Tibial nerve (tissue), 4 donors: Measurements from ENCODE around the gene TPM2. TPM values are rescaled to one million over a fixed set of nuclear protein-coding genes. Genes with fewer than 3 reads are reported as not detected.

Experiments used
- DNase-seq, 2 donors: peaks; one replicate each; pipeline ENCODE4 v3.0.0-alpha.2; 2019; ENCODE audit warnings: low spot score in 2 of 2
- H3K27ac ChIP-seq, 4 donors: fragments of 200-600 bp; sonication (generic) in 3 of 4; one replicate each; pipeline ENCODE4 v1.5.1; 2017 to 2019; ENCODE audit warnings: mild to moderate bottlenecking in 1 of 4
- H3K27me3 ChIP-seq, 2 donors: fragments of 200-600 bp; sonication (generic) in 1 of 2; one replicate each; pipeline versions ENCODE4 v1.5.1 to v1.6.0; 2017 to 2019
- H3K36me3 ChIP-seq, 3 donors: fragments of 200-600 bp; sonication (generic); one replicate each; pipeline ENCODE4 v1.5.1; 2018 to 2019
- H3K4me1 ChIP-seq, 4 donors: fragments of 200-600 bp; sonication (generic) in 3 of 4; one replicate each; pipeline ENCODE4 v1.5.1; 2017 to 2019
- H3K4me3 ChIP-seq, 4 donors: fragments of 200-600 bp; sonication (generic) in 3 of 4; one replicate each; pipeline ENCODE4 v1.5.1; 2017 to 2019; ENCODE audit warnings: mild to moderate bottlenecking in 1 of 4, moderate library complexity in 1 of 4
- H3K9me3 ChIP-seq, 4 donors: fragments of 200-600 bp; sonication (generic) in 3 of 4; one replicate each; pipeline ENCODE4 v1.5.1; 2017 to 2019
- CTCF ChIP-seq, 5 experiments: fragments of 200-600 bp in 3 of 5; fragments of 450-650 bp in 2 of 5; sonication (generic) in 3 of 5; IDR thresholded peaks; one replicate each; pipeline ENCODE4 v1.5.1; 2016 to 2019; ENCODE audit warnings: antibody characterized with exemption in 5 of 5, mild to moderate bottlenecking in 3 of 5, moderate library complexity in 2 of 5
- EP300 ChIP-seq, 2 donors: sonication (generic); formaldehyde crosslinking; IDR thresholded peaks; one replicate each; pipeline ENCODE4 v1.6.1; 2017; ENCODE audit warnings: antibody characterized with exemption in 2 of 2, mild to moderate bottlenecking in 1 of 2
- POLR2A ChIP-seq, 2 donors: fragments of 450-650 bp; IDR thresholded peaks; one replicate each; pipeline ENCODE4 v1.6.1; 2017; ENCODE audit warnings: antibody characterized with exemption in 2 of 2, mild to moderate bottlenecking in 2 of 2, moderate library complexity in 2 of 2
- WGBS, 2 donors: methylation state at CpG; one replicate each; pipeline ENCODE4 v1.1.5; 2018; 5-methylcytosine and 5-hydroxymethylcytosine counted together
- total RNA-seq, 4 donors: library from RNA; depleted of rRNA; stranded (reverse); fragments of >200 nt; gene quantifications; one replicate each; pipeline ENCODE4 v1.1.0, GENCODE V29; 2016

Gene TPM2
- total RNA-seq, 4 donors from 2014 or later = 229 to 350 (median 289) TPM

DNA sequence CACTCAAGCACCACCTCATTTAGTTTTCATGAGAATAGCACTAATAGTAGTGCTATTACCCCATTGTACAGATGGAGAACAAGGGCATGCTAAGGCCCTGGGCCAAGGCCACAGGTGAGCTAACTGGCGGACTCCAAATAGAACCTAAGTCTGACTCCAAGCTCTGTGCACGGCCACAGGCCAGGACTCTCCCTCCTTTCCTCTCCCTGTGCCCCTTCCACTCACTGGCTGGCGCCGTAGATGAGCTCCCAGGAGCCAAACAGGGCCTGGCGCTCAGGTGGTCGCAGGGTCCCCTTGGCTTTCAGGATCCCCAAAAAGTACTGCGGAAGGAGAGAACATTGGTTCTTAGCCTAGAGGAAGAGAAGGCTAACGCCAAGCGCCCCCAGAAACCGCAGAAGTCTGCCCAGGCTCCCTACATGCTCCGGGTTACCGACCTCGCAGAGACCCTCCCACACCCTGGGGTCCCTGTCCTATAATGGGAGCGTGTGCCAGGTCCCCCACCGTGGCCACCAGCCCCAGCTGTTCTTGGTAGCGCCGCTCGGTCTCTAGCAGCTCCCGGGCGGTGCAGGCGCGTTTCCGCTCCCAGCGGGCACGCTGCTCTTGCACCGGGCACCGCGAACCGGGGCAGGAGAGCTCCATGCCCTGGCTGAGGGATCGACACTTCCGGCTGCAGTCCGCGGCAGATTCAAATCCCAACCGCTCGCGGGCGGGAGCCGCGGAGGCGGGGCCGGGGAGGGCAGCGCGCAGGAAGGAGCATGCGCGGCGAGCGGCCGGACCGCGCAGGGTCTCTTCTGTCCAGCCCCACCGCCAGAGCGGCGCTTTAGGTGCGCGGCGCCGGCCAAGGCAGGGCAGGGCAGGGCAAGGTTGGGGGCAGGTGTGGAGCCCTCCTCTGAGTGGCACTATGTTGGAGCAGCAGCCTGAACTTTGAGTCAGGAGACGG is 24.9 kb downstream of the TPM2 start, which contains the start of gene ARHGEF39:
Gene ARHGEF39 (minus strand): TSS at position 665 of the 940 bp plus-strand sequence. CDS start 26 bp downstream, at position 639.
- Histone ChIP-seq H3K36me3 (peaks cover 0 to 14% (median 0%) of the 10 kb centered on the region in 3 donors), H3K4me3 (peak within 1 kb of the TSS; percentile 41 to 60 (median 50)), H3K9me3 (no peaks in the 10 kb centered on the region), H3K27me3 (no peaks in the 10 kb centered on the region), H3K27ac (peak within 1 kb of the TSS; percentile 11 to 87 (median 53)), H3K4me1 (peaks cover 0 to 34% (median 0%) of the 10 kb centered on the region in 4 donors)
- TF ChIP-seq CTCF (IDR thresholded peaks at IDR 0.05) (peak in 1 of 5 experiments; percentile 26), POLR2A (IDR thresholded peaks at IDR 0.05) (peak in 1 of 2 donors; percentile 32), EP300 (IDR thresholded peaks at IDR 0.05) (peak in 1 of 2 donors; percentile 68)
- peak; percentile 47 to 55 for DNase-seq
- 5 to 7% methylated on average over 41 to 51 of the region's 58 CpGs for whole genome bisulfite sequencing, 2 donors

DNA sequence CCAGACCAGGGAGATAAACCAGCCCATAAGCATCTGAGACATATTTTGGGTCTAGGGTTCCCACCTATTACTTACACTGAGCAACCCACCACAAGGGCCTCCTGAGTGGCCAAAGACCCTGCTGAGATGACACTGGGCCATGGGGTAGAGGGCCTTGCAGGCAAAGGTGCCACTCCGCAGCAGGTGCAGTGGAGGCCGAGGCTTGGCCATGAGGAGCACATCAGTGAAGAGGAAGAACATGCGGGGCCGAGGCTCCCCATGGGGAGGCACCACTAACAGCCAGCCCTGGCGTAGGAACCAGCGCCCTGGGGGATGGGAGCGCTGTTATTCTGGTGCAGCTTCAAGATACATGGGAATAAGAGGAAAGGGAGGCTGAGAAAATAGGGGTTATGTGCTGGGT is 27.3 kb downstream of the TPM2 start:
- no peaks in the 10 kb centered on the region for H3K27me3 ChIP-seq
- peak overlapping the region in 2 of 4 donors; percentile 93 to 99 for H3K27ac ChIP-seq
- H3K4me3 ChIP-seq = no peak overlapping the region
- DNase-seq = no peak
- 83 to 88% methylated on average over 7 of the region's 7 CpGs for WGBS, 2 donors
- peaks cover 0 to 14% (median 0%) of the 10 kb centered on the region in 3 donors for H3K36me3 ChIP-seq
- no peak for TF ChIP-seq CTCF (IDR thresholded peaks at IDR 0.05)
- TF ChIP-seq POLR2A (IDR thresholded peaks at IDR 0.05) = no peak
- TF ChIP-seq EP300 (IDR thresholded peaks at IDR 0.05) = no peak
- H3K9me3 ChIP-seq = no peaks in the 10 kb centered on the region
- H3K4me1 ChIP-seq = peaks cover 0 to 46% (median 8%) of the 10 kb centered on the region in 4 donors

- peaks cover 0 to 14% (median 0%) of the 10 kb centered on the region in 3 donors for H3K36me3 ChIP-seq
- peak overlapping the region in 3 of 4 donors; percentile 48 to 99 (median 93) for H3K27ac ChIP-seq
- peaks cover 0 to 52% (median 10%) of the 10 kb centered on the region in 4 donors for H3K4me1 ChIP-seq
- DNase-seq = no peak
- no peaks in the 10 kb centered on the region for H3K9me3 ChIP-seq
- WGBS, 2 donors = 65% methylated on average over 3 of the region's 3 CpGs
- TF ChIP-seq EP300 (IDR thresholded peaks at IDR 0.05) (no peak), CTCF (IDR thresholded peaks at IDR 0.05) (no peak), POLR2A (IDR thresholded peaks at IDR 0.05) (no peak)
- no peaks in the 10 kb centered on the region for H3K27me3 ChIP-seq
- no peak overlapping the region for H3K4me3 ChIP-seq
These were observed 27.9 kb downstream of the TPM2 start for GRCh38 chr9:35661756-35662350.

GRCh38 chr9:35660966-35661415 is 28.7 kb downstream of the TPM2 start:
- H3K4me1 ChIP-seq = peaks cover 0 to 52% (median 10%) of the 10 kb centered on the region in 4 donors
- no peaks in the 10 kb centered on the region for H3K27me3 ChIP-seq
- TF ChIP-seq POLR2A (IDR thresholded peaks at IDR 0.05) (no peak), CTCF (IDR thresholded peaks at IDR 0.05) (peak in 3 of 5 experiments; percentile 32 to 55 (median 46)), EP300 (IDR thresholded peaks at IDR 0.05) (peak in 1 of 2 donors; percentile 32)
- peaks cover 0 to 14% (median 0%) of the 10 kb centered on the region in 3 donors for H3K36me3 ChIP-seq
- peak overlapping the region; percentile 30 to 99 (median 70) for H3K27ac ChIP-seq
- H3K4me3 ChIP-seq = no peak overlapping the region
- H3K9me3 ChIP-seq = no peaks in the 10 kb centered on the region
- WGBS, 2 donors = 38 to 47% methylated on average over 9 of the region's 9 CpGs
- no peak for DNase-seq
